H1 (cell line): ENCODE measurements around the gene ASL. TPM values are rescaled to one million over a fixed set of nuclear protein-coding genes. Genes with fewer than 3 reads are reported as not detected.
"Not testable (repeated sequence)": the region's sequence is repeated elsewhere in the genome, so short reads cannot be mapped to it uniquely, and the experiment has no call there.

ENCODE experiments used
- CTCF ChIA-PET: fragments of 300-600 bp; sonication (Branson Sonifier 250); formaldehyde crosslinking; loops from one replicate; lab custom pipeline; 2021; ENCODE audit not compliant: partially characterized antibody; lab: Charles Lee
- POLR2A ChIA-PET: fragments of 300-600 bp; sonication (Branson Sonifier 250); formaldehyde crosslinking; loops from one replicate; lab custom pipeline; 2021; ENCODE audit warnings: inconsistent platforms; ENCODE audit not compliant: partially characterized antibody; lab: Charles Lee
- DNase-seq, 2 experiments: peaks; one replicate each; pipeline versions ENCODE4 v3.0.0 to v3.0.0-alpha.2; 2010 to 2022; ENCODE audit warnings: low spot score in 2 of 2, low read depth in 1 of 2, mixed read lengths in 1 of 2
- FAIRE-seq: peaks from 2 replicates; lab custom pipeline; 2011; peaks lifted over from hg19 to GRCh38; lab: Jason Lieb, UNC
- H2AFZ ChIP-seq: 2 replicates; pipeline ENCODE4 v1.8.1; 2012; ENCODE audit warnings: low read length, inconsistent platforms
- H2AK5ac ChIP-seq: 2 replicates; pipeline ENCODE4 v1.6.1; 2013; ENCODE audit warnings: low read depth, low read length
- H2BK120ac ChIP-seq: replicated peaks from 2 replicates; pipeline ENCODE3; 2013; ENCODE audit warnings: low read depth, low read length, inconsistent platforms
- H2BK12ac ChIP-seq: 2 replicates; pipeline ENCODE4 v1.6.1; 2013; ENCODE audit warnings: low read depth, low read length
- H2BK15ac ChIP-seq: 2 replicates; pipeline ENCODE4 v1.6.1; 2013; ENCODE audit warnings: low read length
- H2BK20ac ChIP-seq: 2 replicates; pipeline ENCODE4 v1.6.1; 2013; ENCODE audit warnings: low read length
- H2BK5ac ChIP-seq: 2 replicates; pipeline ENCODE4 v1.6.1; 2013; ENCODE audit warnings: low read depth, low read length
- H3K14ac ChIP-seq: 2 replicates; pipeline ENCODE4 v1.6.1; 2013; ENCODE audit warnings: inconsistent platforms; ENCODE audit not compliant: insufficient read length
- H3K18ac ChIP-seq: 2 replicates; pipeline ENCODE4 v1.6.1; 2013; ENCODE audit warnings: low read length; ENCODE audit errors: extremely low read depth
- H3K23ac ChIP-seq: 2 replicates; pipeline ENCODE4 v1.6.1; 2013; ENCODE audit warnings: inconsistent platforms; ENCODE audit not compliant: insufficient read length
- H3K23me2 ChIP-seq: 2 replicates; pipeline ENCODE4 v1.6.1; 2013; ENCODE audit warnings: low read depth, low read length
- H3K27ac ChIP-seq: 2 replicates; pipeline ENCODE4 v1.6.1; 2011; ENCODE audit warnings: low read depth, low read length, inconsistent platforms
- H3K27me3 ChIP-seq, 4 experiments: replicated peaks in 1 of 4; 1 replicate in 1 of 4; 2 replicates in 3 of 4; pipeline versions ENCODE4 v1.6.1 to v1.8.1; 2011 to 2013; ENCODE audit warnings: low read length in 3 of 4, mild to moderate bottlenecking in 3 of 4, inconsistent platforms in 2 of 4, mixed read lengths in 2 of 4, moderate library complexity in 1 of 4; ENCODE audit not compliant: control insufficient read depth in 3 of 4, insufficient read depth in 3 of 4; ENCODE audit errors: extremely low read depth in 1 of 4
- H3K36me3 ChIP-seq, 4 experiments: 2 replicates each; pipeline versions ENCODE4 v1.6.1 to v1.8.1; 2011 to 2013; ENCODE audit warnings: mild to moderate bottlenecking in 4 of 4, low read length in 3 of 4, moderate library complexity in 2 of 4, control low read depth in 1 of 4, inconsistent platforms in 1 of 4; ENCODE audit not compliant: insufficient read depth in 4 of 4, control insufficient read depth in 2 of 4
- H3K4ac ChIP-seq: replicated peaks from 2 replicates; pipeline ENCODE3; 2013; ENCODE audit warnings: low read length, low read depth, mixed read lengths, inconsistent platforms; ENCODE audit not compliant: insufficient read length
- H3K4me1 ChIP-seq, 4 experiments: replicated peaks in 1 of 4; 1 replicate in 1 of 4; 2 replicates in 3 of 4; pipeline versions ENCODE4 v1.6.1 to v1.8.1; 2011 to 2013; ENCODE audit warnings: low read length in 3 of 4, inconsistent platforms in 2 of 4, mixed read lengths in 1 of 4; ENCODE audit not compliant: insufficient read depth in 4 of 4, control insufficient read depth in 3 of 4
- H3K4me2 ChIP-seq, 2 experiments: 2 replicates each; pipeline versions ENCODE4 v1.6.1 to v1.8.1; 2011 to 2013; ENCODE audit warnings: low read depth in 2 of 2, low read length in 2 of 2, control low read depth in 1 of 2, inconsistent platforms in 1 of 2, mild to moderate bottlenecking in 1 of 2; ENCODE audit not compliant: insufficient read depth in 1 of 2
- H3K4me3 ChIP-seq, 4 experiments: fragments of 200-600, 300-600 bp in 1 of 4; sonication (generic), shearing (Covaris generic), sonication (Bioruptor Twin) in 1 of 4; 2 replicates each; pipeline versions ENCODE4 v1.5.1 to v1.8.1; 2011 to 2016; ENCODE audit warnings: low read length in 4 of 4, low read depth in 3 of 4, control low read depth in 2 of 4, inconsistent platforms in 2 of 4, mild to moderate bottlenecking in 2 of 4, mixed read lengths in 1 of 4, moderate library complexity in 1 of 4; ENCODE audit not compliant: insufficient read depth in 2 of 4; ENCODE audit errors: extremely low read depth in 1 of 4
- H3K56ac ChIP-seq: replicated peaks from 2 replicates; pipeline ENCODE3; 2013; ENCODE audit warnings: low read depth, mild to moderate bottlenecking, mixed read lengths, low read length, inconsistent platforms; ENCODE audit not compliant: insufficient read length
- H3K79me1 ChIP-seq: 2 replicates; pipeline ENCODE4 v1.6.1; 2013; ENCODE audit warnings: low read depth, low read length, control low read depth
- H3K79me2 ChIP-seq, 2 experiments: 2 replicates each; pipeline versions ENCODE4 v1.6.1 to v1.8.1; 2012 to 2013; ENCODE audit warnings: low read length in 2 of 2, mild to moderate bottlenecking in 2 of 2, inconsistent platforms in 1 of 2; ENCODE audit not compliant: insufficient read depth in 2 of 2, control insufficient read depth in 1 of 2
- H3K9ac ChIP-seq, 4 experiments: replicated peaks in 1 of 4; 1 replicate in 1 of 4; 2 replicates in 3 of 4; pipeline versions ENCODE4 v1.6.1 to v1.8.1; 2011 to 2013; ENCODE audit warnings: low read depth in 3 of 4, low read length in 3 of 4, control low read depth in 2 of 4, mild to moderate bottlenecking in 2 of 4, moderate library complexity in 2 of 4, inconsistent platforms in 1 of 4; ENCODE audit errors: extremely low read depth in 1 of 4
- H3K9me3 ChIP-seq, 2 experiments: 2 replicates each; pipeline versions ENCODE4 v1.6.1 to v1.8.1; 2012 to 2013; ENCODE audit warnings: mild to moderate bottlenecking in 2 of 2, moderate library complexity in 2 of 2, control low read depth in 1 of 2, inconsistent platforms in 1 of 2, low read depth in 1 of 2, low read length in 1 of 2, mixed read lengths in 1 of 2; ENCODE audit not compliant: insufficient read depth in 2 of 2
- H4K20me1 ChIP-seq, 2 experiments: replicated peaks in 1 of 2; 2 replicates each; pipeline versions ENCODE3 to v1.8.1; 2011 to 2013; ENCODE audit warnings: inconsistent platforms in 2 of 2, low read length in 2 of 2, mild to moderate bottlenecking in 1 of 2; ENCODE audit not compliant: insufficient read depth in 2 of 2, control insufficient read depth in 1 of 2
- H4K5ac ChIP-seq: 2 replicates; pipeline ENCODE4 v1.6.1; 2013; ENCODE audit warnings: low read length, low read depth, mixed read lengths, inconsistent platforms; ENCODE audit not compliant: insufficient read length
- H4K8ac ChIP-seq: 2 replicates; pipeline ENCODE4 v1.8.0; 2013; ENCODE audit warnings: mild to moderate bottlenecking, moderate library complexity, low read length, inconsistent platforms; ENCODE audit not compliant: insufficient read depth; ENCODE audit errors: extremely low read depth
- H4K91ac ChIP-seq: replicated peaks from 2 replicates; pipeline ENCODE3; 2013; ENCODE audit warnings: low read length, mixed read lengths, inconsistent platforms; ENCODE audit not compliant: insufficient read length
- WGBS, 2 experiments: shearing (Covaris generic) in 1 of 2; methylation state at CpG; one replicate each; pipeline versions ENCODE4 v1.1.6 to v1.1.7; 2013 to 2015; ENCODE audit warnings: low lambda C conversion rate in 2 of 2, mixed read lengths in 2 of 2, inconsistent platforms in 1 of 2, low coverage in 1 of 2, missing lambda C conversion rate in 1 of 2; ENCODE audit not compliant: insufficient replicate concordance in 2 of 2, insufficient coverage in 1 of 2, insufficient read length in 1 of 2; ENCODE audit errors: extremely low coverage in 1 of 2, missing lambda C conversion rate in 1 of 2; 5-methylcytosine and 5-hydroxymethylcytosine counted together
- polyA plus RNA-seq, 7 experiments: library from polyadenylated mRNA; depleted of rRNA in 3 of 7; stranded (reverse) in 5 of 7; unstranded in 2 of 7; fragments of >200 nt in 5 of 7; fragments of 200-250 nt in 2 of 7; gene quantifications; 1 replicate in 5 of 7; 2 replicates in 1 of 7; 4 replicates in 1 of 7; pipeline versions ENCODE4 v1.2.1 to v1.2.3, GENCODE V29; 2011 to 2013; ENCODE audit warnings: missing spikeins in 2 of 7, mixed read lengths in 2 of 7
- total RNA-seq: library from RNA; stranded (reverse); fragmentation: NEBNext Ultra II Directional; extraction: Animal tissue kit (Norgen Biotek cat#: 25700); gene quantifications from 2 replicates; pipeline ENCODE4 v1.2.1, GENCODE V29; 2021

Gene ASL
- total and polyA plus RNA-seq, 2 of the 8 experiments (the other 6 are each of a cell fraction or from before 2014, with no cell fraction given): 23.3 to 35.3 TPM

DNA sequence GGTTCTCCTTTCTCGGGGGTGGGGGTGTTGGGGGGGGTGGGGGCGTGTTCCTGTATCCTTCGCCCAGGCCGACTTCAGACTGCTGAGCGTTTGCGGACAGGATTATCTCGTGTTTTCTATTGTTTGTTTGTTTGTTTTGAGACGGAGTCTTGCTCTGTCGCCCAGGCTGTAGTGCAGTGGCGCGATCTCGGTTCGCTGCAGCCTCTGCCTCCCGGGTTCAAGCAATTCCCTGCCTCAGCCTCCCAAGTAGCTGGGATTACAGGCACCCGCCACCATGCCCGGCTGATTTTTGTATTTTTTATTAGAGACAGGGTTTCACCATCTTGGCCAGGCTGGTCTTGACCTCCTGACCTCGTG, 31.1 kb upstream of the ASL start:
- POLR2A ChIA-PET: interaction anchor here (1.2 to 1.4 kb wide), 3 partner anchors 31 to 294 kb away, joined by 3 read pairs; partner anchors contain the start of genes ASL and CRCP

More for the DNA sequence above, 31.1 kb upstream of the ASL start:
- H3K27ac ChIP-seq, H3K9me3 ChIP-seq, H3K14ac ChIP-seq, DNase-seq, H3K18ac ChIP-seq, H3K4ac ChIP-seq, FAIRE-seq, H2BK15ac ChIP-seq, H3K4me1 ChIP-seq, H2AK5ac ChIP-seq, H2BK20ac ChIP-seq, H2AFZ ChIP-seq, H3K79me1 ChIP-seq, H4K20me1 ChIP-seq, H2BK12ac ChIP-seq, H2BK5ac ChIP-seq, H3K9ac ChIP-seq, H3K79me2 ChIP-seq, H4K5ac ChIP-seq, H3K27me3 ChIP-seq, H2BK120ac ChIP-seq, H3K23ac ChIP-seq, H3K36me3 ChIP-seq, H4K8ac ChIP-seq, H3K56ac ChIP-seq, H4K91ac ChIP-seq, H3K23me2 ChIP-seq, CTCF ChIA-PET: not testable (repeated sequence)
- 49% methylated on average over 9 of the region's 17 CpGs; no CpG with 5 or more reads in 1 of the 2 experiments for WGBS, 2 experiments
- H3K4me3 ChIP-seq: peak overlapping the region in 2 of 4 experiments; percentile 48 to 60; a peak in 3 of 8 replicates
- peak overlapping the region; percentile 45 to 75; a peak in 1 of 4 replicates for H3K4me2 ChIP-seq
